Measurements from ENCODE around the gene PARD3. TPM values are rescaled to one million over a fixed set of nuclear protein-coding genes. Genes with fewer than 3 reads are reported as not detected.

PARD3 gene
- total and polyA plus RNA-seq, 2 experiments from 2014 or later: 47.2 to 59.7 TPM

- Histone ChIP-seq H3K36me3 (replicated peaks; ENCODE audit: insufficient read depth, low read depth) (no peaks in the 10 kb centered on the region), H3K27ac (no peak overlapping the region), H3K9me2 (replicated peaks; ENCODE audit: insufficient read depth) (no peaks in the 10 kb centered on the region), H4K20me1 (ENCODE audit: insufficient read depth, poor library complexity, severe bottlenecking) (peaks cover 16% of the 10 kb centered on the region), H3K4me1 (ENCODE audit: insufficient read depth) (peaks cover 22% of the 10 kb centered on the region), H3K79me2 (peaks cover 94% of the 10 kb centered on the region), H2AFZ (no peak overlapping the region), H3K9me3 (ENCODE audit: low read depth) (no peaks in the 10 kb centered on the region), H3K4me3 (no peak overlapping the region), H3K27me3 (no peaks in the 10 kb centered on the region), H3K4me2 (no peak overlapping the region)
- 59% methylated on average over 2 of the region's 2 CpGs for WGBS (ENCODE audit: low lambda C conversion rate, missing lambda C conversion rate)
- no peak for DNase-seq (ENCODE audit: low spot score)
- TF ChIP-seq EZH2phosphoT487 (IDR thresholded peaks at IDR 0.05; ENCODE audit: low read depth, severe bottlenecking, unreplicated experiment) (no peak), CTCF (IDR thresholded peaks at IDR 0.05; ENCODE audit: poor library complexity) (no peak), EZH2 (IDR thresholded peaks at IDR 0.05; ENCODE audit: borderline replicate concordance) (no peak)
Measured at GRCh38 chr10:34719328-34719727, 95.8 kb downstream of the PARD3 start.

GRCh38 chr10:34717429-34717828 lies 97.7 kb downstream of the PARD3 start:
- Histone ChIP-seq H3K36me3 (replicated peaks; ENCODE audit: insufficient read depth, low read depth) (no peaks in the 10 kb centered on the region), H3K4me3 (no peak overlapping the region), H4K20me1 (ENCODE audit: insufficient read depth, poor library complexity, severe bottlenecking) (peaks cover 16% of the 10 kb centered on the region), H3K9me2 (replicated peaks; ENCODE audit: insufficient read depth) (no peaks in the 10 kb centered on the region), H3K4me2 (peak overlapping the region; percentile 25), H3K79me2 (peaks cover 96% of the 10 kb centered on the region), H3K27ac (peak overlapping the region; percentile 8), H3K27me3 (no peaks in the 10 kb centered on the region), H2AFZ (no peak overlapping the region), H3K9me3 (ENCODE audit: low read depth) (no peaks in the 10 kb centered on the region), H3K4me1 (ENCODE audit: insufficient read depth) (peaks cover 32% of the 10 kb centered on the region)
- DNase-seq (ENCODE audit: low spot score): no peak
- TF ChIP-seq CTCF (IDR thresholded peaks at IDR 0.05; ENCODE audit: poor library complexity): no peak
- TF ChIP-seq EZH2phosphoT487 (IDR thresholded peaks at IDR 0.05; ENCODE audit: low read depth, severe bottlenecking, unreplicated experiment): no peak
- no peak for TF ChIP-seq EZH2 (IDR thresholded peaks at IDR 0.05; ENCODE audit: borderline replicate concordance)
- 73% methylated on average over 7 of the region's 7 CpGs for WGBS (ENCODE audit: low lambda C conversion rate, missing lambda C conversion rate)

GRCh38 chr10:34716958-34717357 lies 98.1 kb downstream of the PARD3 start:
- no peak for TF ChIP-seq EZH2 (IDR thresholded peaks at IDR 0.05; ENCODE audit: borderline replicate concordance)
- no peak for TF ChIP-seq EZH2phosphoT487 (IDR thresholded peaks at IDR 0.05; ENCODE audit: low read depth, severe bottlenecking, unreplicated experiment)
- TF ChIP-seq CTCF (IDR thresholded peaks at IDR 0.05; ENCODE audit: poor library complexity): no peak
- no peaks in the 10 kb centered on the region for H3K9me2 ChIP-seq (replicated peaks; ENCODE audit: insufficient read depth)
- no peak for DNase-seq (ENCODE audit: low spot score)
- H3K4me1 ChIP-seq (ENCODE audit: insufficient read depth): peaks cover 33% of the 10 kb centered on the region
- H3K9me3 ChIP-seq (ENCODE audit: low read depth): no peaks in the 10 kb centered on the region
- H4K20me1 ChIP-seq (ENCODE audit: insufficient read depth, poor library complexity, severe bottlenecking): peaks cover 16% of the 10 kb centered on the region
- H3K4me2 ChIP-seq: peak overlapping the region; percentile 25
- H3K27ac ChIP-seq: peak overlapping the region; percentile 8
- no peaks in the 10 kb centered on the region for H3K36me3 ChIP-seq (replicated peaks; ENCODE audit: insufficient read depth, low read depth)
- no peak overlapping the region for H2AFZ ChIP-seq
- H3K4me3 ChIP-seq: no peak overlapping the region
- WGBS (ENCODE audit: low lambda C conversion rate, missing lambda C conversion rate): 22% methylated on average over 1 of the region's 1 CpG
- no peaks in the 10 kb centered on the region for H3K27me3 ChIP-seq
- peaks cover 96% of the 10 kb centered on the region for H3K79me2 ChIP-seq

DNA sequence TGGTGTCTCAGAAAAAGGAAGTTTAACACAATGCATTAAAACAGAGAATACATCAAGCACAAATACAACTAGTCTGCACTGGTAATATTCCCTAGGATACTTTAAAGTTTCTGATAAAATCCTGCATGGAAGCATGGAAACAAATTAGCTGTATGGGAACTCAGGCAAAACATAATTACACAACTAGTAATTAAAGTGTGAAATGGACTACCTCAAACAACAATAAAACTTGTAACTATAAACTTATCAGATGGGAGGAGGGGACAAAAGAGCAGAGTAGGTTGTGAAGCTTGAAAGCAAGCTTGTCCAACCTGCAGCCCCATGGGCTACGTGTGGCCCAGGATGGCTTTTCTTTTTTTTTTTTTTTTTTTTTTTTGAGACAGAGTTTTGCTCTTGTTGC lies 98.9 kb downstream of the PARD3 start:
- Histone ChIP-seq H3K9me3 (ENCODE audit: low read depth) (no peaks in the 10 kb centered on the region), H2AFZ (no peak overlapping the region), H3K4me3 (no peak overlapping the region), H3K27ac (peak overlapping the region; percentile 15), H3K79me2 (peaks cover 96% of the 10 kb centered on the region), H3K4me2 (no peak overlapping the region), H3K9me2 (replicated peaks; ENCODE audit: insufficient read depth) (no peaks in the 10 kb centered on the region), H3K4me1 (ENCODE audit: insufficient read depth) (peaks cover 41% of the 10 kb centered on the region), H3K36me3 (replicated peaks; ENCODE audit: insufficient read depth, low read depth) (no peaks in the 10 kb centered on the region), H3K27me3 (no peaks in the 10 kb centered on the region), H4K20me1 (ENCODE audit: insufficient read depth, poor library complexity, severe bottlenecking) (peaks cover 8% of the 10 kb centered on the region)
- no peak for TF ChIP-seq CTCF (IDR thresholded peaks at IDR 0.05; ENCODE audit: poor library complexity)
- no peak for TF ChIP-seq EZH2 (IDR thresholded peaks at IDR 0.05; ENCODE audit: borderline replicate concordance)
- no peak for TF ChIP-seq EZH2phosphoT487 (IDR thresholded peaks at IDR 0.05; ENCODE audit: low read depth, severe bottlenecking, unreplicated experiment)
- DNase-seq (ENCODE audit: low spot score): no peak
- WGBS (ENCODE audit: low lambda C conversion rate, missing lambda C conversion rate): 62% methylated on average over 1 of the region's 1 CpG
